NOMO-1 treated with DMSO at 0.1 percent for 48 hours (cell line): ENCODE results near the gene PLA2G3.
"Not testable (repeated sequence)": the region's sequence is repeated elsewhere in the genome, so short reads cannot be mapped to it uniquely, and the experiment has no call there.

Source experiments
- DNase-seq: peaks from one replicate; lab custom pipeline; 2025; ENCODE audit not compliant: unreplicated experiment; lab: John Stamatoyannopoulos, UW

The PLA2G3 gene

DNA sequence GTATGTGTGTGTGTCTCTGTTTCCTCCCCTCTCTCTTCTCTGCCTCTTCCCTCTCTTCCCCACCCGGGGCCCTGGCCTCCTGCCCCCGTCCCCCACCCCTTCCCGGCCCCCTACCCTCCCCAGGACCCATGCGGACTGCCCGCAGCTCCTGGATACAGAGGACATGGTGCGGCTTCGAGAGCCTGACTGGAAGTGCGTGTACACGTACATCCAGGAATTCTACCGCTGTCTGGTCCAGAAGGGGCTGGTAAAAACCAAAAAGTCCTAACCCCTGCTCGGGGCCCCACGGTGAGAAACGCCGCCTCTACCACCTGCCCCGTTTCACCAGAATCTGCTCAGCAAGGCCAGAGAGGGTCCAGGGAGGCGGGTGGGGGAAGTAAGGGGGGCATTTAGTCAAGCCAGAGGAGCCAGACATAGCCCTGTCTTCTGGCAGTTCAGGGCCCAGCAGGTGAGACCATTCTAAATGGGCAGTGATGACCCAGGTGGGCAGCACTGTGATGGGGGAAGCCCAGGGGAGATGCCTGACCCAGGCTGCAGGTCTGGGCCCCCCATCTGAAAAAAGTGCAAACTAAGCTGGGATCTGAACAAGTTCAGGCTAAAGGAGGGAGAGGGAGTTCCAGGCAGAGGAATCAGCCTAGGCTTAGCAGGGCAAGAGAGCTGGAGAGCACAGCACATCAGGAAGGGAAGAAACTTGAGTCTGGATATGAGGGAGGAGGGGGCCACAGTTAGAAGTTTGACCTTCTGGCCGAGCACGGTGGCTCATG, 39.4 kb downstream of the PLA2G3 start:
- no peak for DNase-seq

GRCh38 chr22:31099841-31100761, 40.2 kb downstream of the PLA2G3 start:
- no peak for DNase-seq

GRCh38 chr22:31099386-31099785, 40.9 kb downstream of the PLA2G3 start:
- no peak for DNase-seq

DNA sequence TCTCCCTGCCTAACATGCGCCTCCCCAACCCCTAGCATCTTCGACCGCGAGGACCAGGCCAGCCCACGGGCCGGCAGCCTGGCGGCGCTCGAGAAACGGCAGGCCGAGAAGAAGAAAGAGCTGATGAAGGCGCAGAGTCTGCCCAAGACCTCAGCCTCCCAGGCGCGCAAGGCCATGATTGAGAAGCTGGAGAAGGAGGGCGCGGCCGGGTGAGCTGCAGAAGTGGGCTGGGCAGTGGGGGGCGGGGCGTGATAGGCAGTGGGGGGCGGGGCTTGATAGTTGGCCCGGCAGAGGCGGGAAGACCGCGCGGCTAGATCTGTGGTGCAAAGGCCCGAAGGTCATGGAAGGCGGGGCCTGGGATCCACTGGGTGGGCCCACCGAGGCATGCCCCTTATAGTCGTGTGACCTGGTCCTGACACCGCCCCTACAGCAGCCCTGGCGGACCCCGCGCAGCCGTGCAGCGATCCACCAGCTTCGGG, 41.6 kb downstream of the PLA2G3 start:
- no peak for DNase-seq

DNA sequence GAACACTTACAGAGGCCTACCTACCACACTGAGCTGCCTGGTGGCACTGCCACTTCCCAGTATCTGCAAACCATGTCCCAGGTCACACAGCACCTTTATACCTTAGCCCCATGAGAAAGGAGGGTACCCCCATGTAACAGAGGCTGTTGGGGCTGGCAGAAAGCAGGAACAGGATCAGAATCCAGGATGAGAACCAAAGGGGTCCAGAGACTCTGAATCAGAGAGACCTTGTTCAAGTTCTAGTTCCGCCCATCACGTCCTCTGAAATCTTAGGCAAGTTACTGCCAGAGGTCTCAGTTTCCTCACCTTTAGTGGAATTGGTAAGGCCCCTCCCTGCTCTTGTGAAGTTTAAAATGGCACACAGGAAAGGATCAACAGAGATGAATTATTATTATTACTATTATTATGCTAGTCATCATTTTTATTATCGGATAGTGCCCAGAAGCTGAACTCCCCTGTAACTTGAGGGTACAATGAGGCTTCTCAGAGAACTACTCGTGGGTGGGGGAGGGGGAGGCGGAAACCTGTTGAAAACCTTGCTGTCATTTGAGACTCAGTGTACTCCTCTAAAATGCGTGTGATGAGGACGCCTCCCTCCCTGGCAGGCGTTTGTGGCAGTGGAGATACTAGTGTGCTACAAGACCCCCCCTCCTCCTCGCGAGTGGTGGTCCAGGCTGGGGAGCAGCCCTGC, 42.2 kb downstream of the PLA2G3 start:
- no peak for DNase-seq

DNA sequence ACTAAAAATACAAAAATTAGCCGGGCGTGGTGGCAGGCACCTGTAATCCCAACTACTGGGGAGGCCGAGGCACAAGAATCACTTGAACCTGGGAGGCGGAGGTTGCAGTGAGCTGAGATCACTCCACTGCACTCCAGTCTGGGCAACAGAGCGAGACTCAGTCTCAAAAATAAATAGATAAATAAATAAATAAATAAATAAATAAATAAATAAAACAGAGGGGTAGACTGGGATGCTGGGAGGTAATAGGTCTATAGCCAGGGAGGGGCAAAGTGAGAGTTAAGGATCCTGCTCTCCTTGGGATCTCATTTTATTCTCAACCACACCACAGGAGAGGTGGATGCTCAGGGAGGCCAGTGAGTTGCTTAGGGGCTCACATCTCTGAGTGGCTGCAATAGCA, 42.8 kb downstream of the PLA2G3 start:
- not testable (repeated sequence) for DNase-seq

DNA sequence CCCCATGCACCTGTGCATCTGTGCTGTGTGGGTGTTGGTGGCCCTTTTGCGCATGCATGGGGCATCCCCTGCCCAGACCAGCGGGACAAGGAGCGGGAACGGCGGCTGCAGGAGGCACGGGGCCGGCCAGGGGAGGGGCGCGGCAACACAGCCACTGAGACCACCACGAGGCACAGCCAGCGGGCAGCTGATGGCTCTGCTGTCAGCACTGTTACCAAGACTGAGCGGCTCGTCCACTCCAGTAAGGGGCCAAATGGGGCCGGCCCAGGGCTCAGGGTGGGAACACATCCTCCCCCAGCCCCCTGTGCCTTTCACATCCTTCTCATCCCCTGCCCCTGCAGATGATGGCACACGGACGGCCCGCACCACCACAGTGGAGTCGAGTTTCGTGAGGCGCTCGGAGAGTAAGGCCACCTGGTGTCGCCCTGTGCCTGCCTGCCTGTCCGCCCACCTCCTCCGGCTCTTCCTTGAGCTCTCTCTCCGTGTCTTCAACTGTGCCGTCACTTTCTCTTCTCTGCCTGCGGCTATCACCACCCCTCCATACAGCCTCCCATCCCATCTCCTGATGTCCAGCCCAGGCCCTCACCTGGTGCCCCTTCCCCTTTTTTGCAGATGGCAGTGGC, 43.5 kb downstream of the PLA2G3 start:
- DNase-seq, result no peak

DNA sequence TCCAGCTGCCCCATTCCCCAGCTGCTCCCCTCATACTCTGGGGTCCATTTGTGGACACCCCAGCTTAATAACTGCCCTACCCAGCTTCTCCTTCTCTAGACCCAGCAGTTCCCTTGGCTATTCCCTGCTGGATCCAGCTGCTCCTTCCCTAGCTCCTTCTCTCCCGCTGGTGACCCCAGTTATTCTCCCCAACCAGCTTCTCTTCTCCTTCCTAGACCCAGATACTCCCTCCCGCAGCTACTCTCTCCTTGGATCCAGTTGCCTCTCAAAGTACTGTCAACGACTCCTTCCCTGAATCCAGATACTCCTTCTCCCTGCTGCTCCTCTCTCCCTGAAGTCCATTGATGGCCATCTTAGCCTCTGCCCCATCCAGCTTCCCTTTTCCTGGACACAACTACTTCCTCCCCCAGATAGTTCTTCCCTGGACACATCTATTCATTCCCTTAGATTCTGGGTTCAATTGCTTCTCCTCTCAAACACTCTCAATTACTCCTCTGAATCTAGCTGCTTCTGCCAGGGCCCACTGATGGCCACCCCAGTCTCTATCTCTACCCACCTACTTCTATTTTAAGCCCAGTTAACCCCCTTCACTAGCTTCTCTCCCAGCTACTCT, 44.6 kb downstream of the PLA2G3 start:
- DNase-seq, result no peak

- no peak for DNase-seq
Observed at GRCh38 chr22:31094741-31095140, 45.6 kb downstream of the PLA2G3 start.

- no peak for DNase-seq
Observed at GRCh38 chr22:31094021-31094551, 46.2 kb downstream of the PLA2G3 start.

- DNase-seq, result no peak
Observed at GRCh38 chr22:31093086-31093850, 47.0 kb downstream of the PLA2G3 start.

DNA sequence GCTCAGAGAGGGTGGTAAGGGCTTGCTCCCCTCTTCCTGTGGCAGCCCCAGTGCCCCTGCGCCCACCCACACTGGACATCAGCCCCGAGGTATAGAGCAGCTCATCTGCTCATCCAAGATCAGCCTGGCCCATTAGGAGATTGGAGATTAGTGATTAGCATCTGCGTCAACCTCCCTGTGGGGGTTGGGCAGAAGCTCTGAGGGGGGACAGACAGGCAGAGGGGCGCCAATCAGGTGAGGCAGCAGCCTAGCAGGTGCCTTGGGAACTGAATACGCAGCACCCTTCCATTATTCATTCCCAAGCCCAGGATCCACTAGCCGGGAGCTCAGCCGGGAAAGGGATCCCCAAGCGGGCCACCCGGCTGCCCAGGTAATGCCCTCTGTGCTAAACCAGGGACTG, 48.1 kb downstream of the PLA2G3 start:
- no peak for DNase-seq

DNA sequence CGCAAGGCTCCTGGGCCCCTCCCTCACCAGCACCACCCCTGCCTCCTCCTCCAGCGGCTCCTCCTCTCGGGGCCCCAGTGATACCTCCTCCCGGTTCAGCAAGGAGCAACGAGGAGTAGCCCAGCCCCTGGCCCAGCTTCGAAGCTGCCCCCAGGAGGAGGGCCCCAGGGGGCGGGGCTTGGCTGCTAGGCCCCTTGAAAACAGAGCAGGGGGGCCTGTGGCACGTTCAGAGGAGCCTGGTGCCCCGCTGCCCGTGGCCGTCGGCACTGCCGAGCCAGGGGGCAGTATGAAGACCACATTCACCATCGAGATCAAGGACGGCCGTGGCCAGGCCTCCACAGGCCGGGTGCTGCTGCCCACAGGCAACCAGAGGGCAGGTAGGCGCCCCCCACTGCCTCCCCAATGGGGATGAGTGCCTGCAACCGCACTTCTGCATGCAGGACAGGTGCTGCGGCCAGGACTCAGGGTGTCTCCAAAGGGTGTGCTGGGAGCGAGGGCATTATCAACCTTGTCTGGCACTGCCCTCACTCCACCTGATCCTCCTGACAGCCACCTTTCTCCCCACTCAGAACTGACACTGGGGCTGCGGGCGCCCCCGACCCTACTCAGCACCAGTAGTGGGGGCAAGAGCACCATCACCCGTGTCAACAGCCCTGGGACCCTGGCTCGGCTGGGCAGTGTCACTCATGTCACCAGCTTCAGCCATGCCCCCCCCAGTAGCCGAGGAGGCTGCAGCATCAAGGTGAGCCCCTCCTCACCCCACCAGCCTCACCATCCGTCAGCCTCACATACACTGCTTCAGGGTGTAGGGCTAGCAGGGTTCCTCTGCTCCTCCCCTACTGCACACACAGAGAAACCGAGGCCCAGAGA, 49.0 kb downstream of the PLA2G3 start:
- no peak for DNase-seq

DNA sequence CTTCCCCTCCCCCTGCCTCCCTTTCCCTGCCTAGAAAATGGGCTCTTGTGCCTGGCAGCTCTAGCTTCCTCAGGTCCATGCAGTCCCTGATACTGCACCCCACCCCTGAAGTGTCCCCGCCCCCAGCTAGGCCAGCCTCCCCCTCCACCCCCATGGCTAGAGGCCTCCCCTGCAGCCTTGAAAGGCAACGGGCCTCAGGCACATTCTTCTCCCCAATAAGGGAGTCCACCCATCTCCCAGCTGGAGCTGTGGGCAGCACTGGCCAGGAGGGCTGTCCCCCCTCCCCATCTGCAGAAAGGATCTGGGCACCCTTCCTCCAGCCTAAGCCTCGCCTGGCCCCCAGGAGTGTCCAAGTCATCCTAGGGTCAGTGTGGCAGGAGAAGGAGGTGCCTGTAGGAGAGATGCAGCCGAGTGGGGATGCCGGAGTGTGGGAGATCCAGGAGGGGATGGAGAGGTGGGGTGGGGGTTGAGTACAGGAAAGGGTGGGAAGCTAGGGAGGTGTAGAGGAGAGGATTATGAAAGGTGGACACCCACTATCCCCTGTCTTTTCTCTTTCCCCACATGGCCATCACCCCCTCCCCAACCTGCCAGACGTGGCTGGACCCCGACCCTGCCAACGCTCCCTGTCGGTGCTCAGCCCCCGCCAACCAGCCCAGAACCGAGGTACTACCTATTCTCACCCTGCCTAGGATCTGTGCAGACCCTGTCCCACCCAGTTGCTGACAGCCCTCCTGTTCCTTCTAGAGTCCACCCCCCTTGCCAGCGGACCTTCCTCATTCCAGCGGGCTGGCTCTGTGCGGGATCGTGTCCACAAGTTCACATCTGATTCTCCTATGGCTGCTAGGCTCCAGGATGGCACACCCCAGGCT, 49.9 kb downstream of the PLA2G3 start:
- DNase-seq, result no peak

DNA sequence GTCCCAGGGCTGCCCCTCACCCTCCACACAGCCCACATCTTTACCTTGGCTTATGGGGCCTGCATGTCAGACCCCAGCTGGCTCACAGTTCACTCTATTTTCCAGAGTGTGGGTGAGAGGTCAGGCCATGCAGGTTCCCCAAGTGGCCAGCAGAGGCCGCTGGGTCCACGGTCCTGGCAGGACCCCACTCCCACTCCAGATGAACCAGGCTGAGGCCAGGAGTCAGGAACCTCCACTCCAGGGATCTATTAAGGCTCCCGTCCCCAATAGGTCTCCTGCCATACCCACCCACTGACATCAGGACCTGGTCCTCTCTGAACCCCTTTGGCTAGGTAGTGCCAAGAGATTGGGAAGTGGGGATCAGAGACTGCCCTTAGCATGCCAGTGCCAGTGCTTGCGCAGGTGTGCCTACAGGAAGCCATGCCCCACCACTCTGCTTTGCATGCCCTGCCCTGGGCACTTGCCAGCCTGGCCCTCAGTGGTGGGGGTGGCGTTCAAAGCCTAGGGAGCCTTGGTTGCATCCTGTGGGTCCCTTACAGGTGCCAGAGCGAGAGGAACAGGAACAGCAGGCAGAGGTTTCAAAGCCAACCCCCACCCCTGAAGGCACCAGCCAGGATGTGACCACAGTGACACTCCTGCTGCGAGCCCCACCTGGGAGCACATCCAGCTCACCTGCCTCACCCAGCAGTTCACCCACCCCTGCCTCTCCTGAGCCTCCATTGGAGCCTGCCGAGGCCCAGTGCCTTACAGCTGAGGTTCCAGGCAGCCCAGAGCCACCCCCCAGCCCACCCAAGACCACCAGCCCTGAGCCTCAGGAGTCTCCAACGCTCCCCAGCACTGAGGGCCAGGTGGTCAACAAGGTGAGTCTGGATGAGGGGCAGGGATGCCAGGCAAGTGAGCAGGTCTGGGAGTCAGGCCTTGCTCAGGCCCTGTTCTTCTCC, 50.9 kb downstream of the PLA2G3 start:
- DNase-seq, result no peak

- no peak for DNase-seq
Observed at GRCh38 chr22:31088233-31088986, 51.9 kb downstream of the PLA2G3 start.
